HFFc6 (cell line): Measurements from ENCODE around the gene PARD3. TPM values are rescaled to one million over a fixed set of nuclear protein-coding genes. Genes with fewer than 3 reads are reported as not detected.
A peak's percentile ranks its signal among the peaks of the same experiment; 100 is the strongest.

Experiments
- DNase-seq: peaks from one replicate; pipeline ENCODE4 v3.0.0-alpha.2; 2018
- H3K27ac Mint-ChIP-seq: 2 replicates; pipeline ENCODE4 v1.8.0; 2020; ENCODE audit warnings: mild to moderate bottlenecking, mixed read lengths
- H3K27me3 Mint-ChIP-seq: 2 replicates; pipeline ENCODE4 v1.8.0; 2021; ENCODE audit warnings: mild to moderate bottlenecking, moderate library complexity, mixed read lengths; ENCODE audit not compliant: insufficient read depth
- H3K36me3 Mint-ChIP-seq: 2 replicates; pipeline ENCODE4 v1.8.0; 2021; ENCODE audit warnings: low read depth, mixed read lengths
- H3K4me1 Mint-ChIP-seq: 2 replicates; pipeline ENCODE4 v1.8.0; 2020; ENCODE audit warnings: low read depth, mixed read lengths
- H3K4me3 Mint-ChIP-seq: 2 replicates; pipeline ENCODE4 v1.8.0; 2020; ENCODE audit warnings: mild to moderate bottlenecking, moderate library complexity, mixed read lengths
- H3K9me3 Mint-ChIP-seq: 2 replicates; pipeline ENCODE4 v1.8.0; 2020; ENCODE audit warnings: mild to moderate bottlenecking, mixed read lengths
- total RNA-seq, 6 experiments: library from RNA; stranded (reverse); fragmentation: NEBNext Ultra II Directional; extraction: Animal tissue kit (Norgen Biotek cat#: 25700); gene quantifications; 2 replicates in 1 of 6; 3 replicates in 5 of 6; pipeline ENCODE4 v1.2.3, GENCODE V29; 2021
- TF ChIP-seq, protein P1 (sequence below): fragments of 200-600 bp; sonication (generic); IDR thresholded peaks from 2 replicates; pipeline ENCODE4 v1.5.0; 2021; ENCODE audit warnings: antibody characterized with exemption, mild to moderate bottlenecking

PARD3 gene
- total RNA-seq, 6 experiments from 2014 or later = 19.9 to 24.3 (median 23.1) TPM

- H3K4me3 Mint-ChIP-seq = peak overlapping the region; percentile 53
- H3K4me1 Mint-ChIP-seq = peaks cover 20% of the 10 kb centered on the region
- H3K27me3 Mint-ChIP-seq = peaks cover 3% of the 10 kb centered on the region
- no peaks in the 10 kb centered on the region for H3K36me3 Mint-ChIP-seq
- TF ChIP-seq, protein P1, sequence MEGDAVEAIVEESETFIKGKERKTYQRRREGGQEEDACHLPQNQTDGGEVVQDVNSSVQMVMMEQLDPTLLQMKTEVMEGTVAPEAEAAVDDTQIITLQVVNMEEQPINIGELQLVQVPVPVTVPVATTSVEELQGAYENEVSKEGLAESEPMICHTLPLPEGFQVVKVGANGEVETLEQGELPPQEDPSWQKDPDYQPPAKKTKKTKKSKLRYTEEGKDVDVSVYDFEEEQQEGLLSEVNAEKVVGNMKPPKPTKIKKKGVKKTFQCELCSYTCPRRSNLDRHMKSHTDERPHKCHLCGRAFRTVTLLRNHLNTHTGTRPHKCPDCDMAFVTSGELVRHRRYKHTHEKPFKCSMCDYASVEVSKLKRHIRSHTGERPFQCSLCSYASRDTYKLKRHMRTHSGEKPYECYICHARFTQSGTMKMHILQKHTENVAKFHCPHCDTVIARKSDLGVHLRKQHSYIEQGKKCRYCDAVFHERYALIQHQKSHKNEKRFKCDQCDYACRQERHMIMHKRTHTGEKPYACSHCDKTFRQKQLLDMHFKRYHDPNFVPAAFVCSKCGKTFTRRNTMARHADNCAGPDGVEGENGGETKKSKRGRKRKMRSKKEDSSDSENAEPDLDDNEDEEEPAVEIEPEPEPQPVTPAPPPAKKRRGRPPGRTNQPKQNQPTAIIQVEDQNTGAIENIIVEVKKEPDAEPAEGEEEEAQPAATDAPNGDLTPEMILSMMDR = no peak
- no peak for DNase-seq
- no peaks in the 10 kb centered on the region for H3K9me3 Mint-ChIP-seq
- H3K27ac Mint-ChIP-seq = peak overlapping the region; percentile 52; the same call in 1 of the 2 replicates
Observed at GRCh38 chr10:34157501-34157900, 657.6 kb downstream of the PARD3 start.

DNA sequence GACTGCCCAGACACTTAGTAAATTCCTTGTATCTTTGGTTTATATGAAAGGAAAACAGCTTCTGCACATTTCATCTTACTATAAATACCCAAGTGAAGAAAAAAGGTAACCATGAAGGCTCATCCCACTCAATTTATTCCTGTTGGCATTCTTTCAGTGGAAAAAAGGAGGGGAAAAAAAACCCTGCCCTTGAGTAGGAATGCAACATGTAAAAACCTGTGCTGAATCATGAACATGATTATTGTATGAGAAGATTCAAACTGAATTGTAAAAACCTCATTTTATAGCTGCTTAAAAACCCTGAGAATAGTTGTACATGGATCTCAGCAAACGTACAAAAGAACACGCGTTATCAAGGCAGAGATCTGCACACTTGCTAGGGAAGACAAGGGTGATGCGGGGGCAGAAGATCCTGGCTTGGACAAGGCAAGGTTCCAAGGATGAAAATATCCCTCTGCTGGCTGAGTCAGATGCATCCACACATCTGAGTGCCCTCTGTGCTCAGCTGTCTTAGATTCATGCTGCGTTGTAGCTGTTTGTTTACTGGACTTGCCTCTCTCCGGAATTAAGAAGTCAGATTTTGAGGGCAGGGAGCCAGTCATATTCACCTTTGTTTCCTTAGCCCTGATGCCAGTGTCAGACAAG, 658.2 kb downstream of the PARD3 start:
- DNase-seq = peak; percentile 58
- Mint-ChIP-seq H3K4me3 (peak overlapping the region; percentile 53), H3K36me3 (no peaks in the 10 kb centered on the region), H3K27ac (peak overlapping the region; percentile 52; the same call in 1 of the 2 replicates), H3K27me3 (peaks cover 3% of the 10 kb centered on the region), H3K9me3 (no peaks in the 10 kb centered on the region), H3K4me1 (peaks cover 20% of the 10 kb centered on the region)
- TF ChIP-seq, protein P1 = peak; percentile 59

- Mint-ChIP-seq H3K27me3 (peaks cover 3% of the 10 kb centered on the region), H3K4me3 (no peak overlapping the region)
- TF ChIP-seq, protein P1 = no peak
Observed at GRCh38 chr10:34155812-34156211, 659.3 kb downstream of the PARD3 start.

DNA sequence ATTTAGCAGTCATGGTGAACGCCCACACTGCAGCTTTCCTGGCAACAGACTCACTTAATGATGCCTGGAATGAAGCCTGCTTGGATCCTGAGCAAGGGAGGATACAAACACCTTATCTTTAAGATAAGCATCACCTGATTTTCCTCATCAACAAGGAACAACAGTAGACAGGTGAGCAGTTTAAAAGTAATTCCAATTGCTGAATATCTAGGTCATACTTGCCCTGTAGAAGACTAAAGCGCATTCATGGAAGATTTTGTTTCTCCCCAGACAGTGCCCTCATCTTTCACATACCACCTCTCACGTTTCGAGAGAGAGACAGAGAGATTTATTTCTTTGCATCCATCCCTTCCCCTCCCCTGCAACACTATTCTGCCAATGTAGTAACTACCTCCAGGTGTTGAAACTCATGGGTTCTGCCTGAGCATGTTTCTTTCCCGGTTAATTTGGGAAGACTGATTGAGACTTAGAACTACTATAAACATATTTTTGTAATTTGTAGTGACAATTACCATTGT, 660.7 kb downstream of the PARD3 start:
- TF ChIP-seq, protein P1 = no peak
- Mint-ChIP-seq H3K9me3 (no peaks in the 10 kb centered on the region), H3K27me3 (peaks cover 3% of the 10 kb centered on the region), H3K36me3 (no peaks in the 10 kb centered on the region), H3K4me1 (peaks cover 20% of the 10 kb centered on the region), H3K4me3 (no peak overlapping the region), H3K27ac (no peak overlapping the region)
- no peak for DNase-seq

More at GRCh38 chr10:34155812-34156211, 659.3 kb downstream of the PARD3 start:
- peaks cover 20% of the 10 kb centered on the region for H3K4me1 Mint-ChIP-seq
- no peak for DNase-seq
- no peaks in the 10 kb centered on the region for H3K9me3 Mint-ChIP-seq
- no peak overlapping the region for H3K27ac Mint-ChIP-seq
- no peaks in the 10 kb centered on the region for H3K36me3 Mint-ChIP-seq

DNA sequence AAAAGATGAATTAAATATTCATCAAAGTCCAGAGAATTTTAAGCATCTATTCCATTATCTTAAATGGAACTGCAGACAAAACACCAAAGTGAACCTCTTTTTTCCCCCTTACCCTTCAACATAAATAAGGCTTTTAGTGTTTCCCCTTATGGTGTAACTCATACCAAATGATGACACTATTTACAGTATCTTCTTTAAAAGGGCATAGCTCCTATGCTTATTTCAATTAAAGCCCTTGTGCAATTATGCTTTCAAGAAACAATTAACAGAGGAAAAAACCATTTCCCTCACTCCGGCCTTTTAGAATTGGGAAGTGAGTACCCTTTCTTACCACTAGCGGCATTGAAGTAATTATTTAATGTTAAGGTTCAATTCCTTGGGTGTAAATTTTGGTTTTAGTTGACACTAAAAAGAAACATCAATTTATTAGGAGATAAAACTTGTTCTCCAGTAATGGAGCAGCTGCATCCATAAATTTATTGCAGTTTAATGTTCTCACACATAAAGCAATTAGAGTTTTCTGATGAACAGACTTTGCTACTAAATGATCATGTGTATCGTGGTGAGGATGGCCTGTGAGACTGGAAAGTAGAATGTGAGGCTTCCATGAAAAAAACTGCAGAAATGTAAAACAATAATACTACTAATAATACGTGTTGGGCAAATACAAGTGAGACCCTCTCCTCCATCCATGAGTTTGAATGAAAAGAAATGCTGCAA, 661.3 kb downstream of the PARD3 start:
- H3K9me3 Mint-ChIP-seq = no peaks in the 10 kb centered on the region
- peaks cover 20% of the 10 kb centered on the region for H3K4me1 Mint-ChIP-seq
- peaks cover 3% of the 10 kb centered on the region for H3K27me3 Mint-ChIP-seq
- no peak for DNase-seq
- no peak overlapping the region for H3K27ac Mint-ChIP-seq
- TF ChIP-seq, protein P1 = no peak
- no peaks in the 10 kb centered on the region for H3K36me3 Mint-ChIP-seq
- H3K4me3 Mint-ChIP-seq = no peak overlapping the region
